Measurements from ENCODE around the gene HOXC12.

HOXC12 gene

GRCh38 chr12:53973236-53974042, 18.7 kb downstream of the HOXC12 start:
- DNase-seq, result no peak

DNA sequence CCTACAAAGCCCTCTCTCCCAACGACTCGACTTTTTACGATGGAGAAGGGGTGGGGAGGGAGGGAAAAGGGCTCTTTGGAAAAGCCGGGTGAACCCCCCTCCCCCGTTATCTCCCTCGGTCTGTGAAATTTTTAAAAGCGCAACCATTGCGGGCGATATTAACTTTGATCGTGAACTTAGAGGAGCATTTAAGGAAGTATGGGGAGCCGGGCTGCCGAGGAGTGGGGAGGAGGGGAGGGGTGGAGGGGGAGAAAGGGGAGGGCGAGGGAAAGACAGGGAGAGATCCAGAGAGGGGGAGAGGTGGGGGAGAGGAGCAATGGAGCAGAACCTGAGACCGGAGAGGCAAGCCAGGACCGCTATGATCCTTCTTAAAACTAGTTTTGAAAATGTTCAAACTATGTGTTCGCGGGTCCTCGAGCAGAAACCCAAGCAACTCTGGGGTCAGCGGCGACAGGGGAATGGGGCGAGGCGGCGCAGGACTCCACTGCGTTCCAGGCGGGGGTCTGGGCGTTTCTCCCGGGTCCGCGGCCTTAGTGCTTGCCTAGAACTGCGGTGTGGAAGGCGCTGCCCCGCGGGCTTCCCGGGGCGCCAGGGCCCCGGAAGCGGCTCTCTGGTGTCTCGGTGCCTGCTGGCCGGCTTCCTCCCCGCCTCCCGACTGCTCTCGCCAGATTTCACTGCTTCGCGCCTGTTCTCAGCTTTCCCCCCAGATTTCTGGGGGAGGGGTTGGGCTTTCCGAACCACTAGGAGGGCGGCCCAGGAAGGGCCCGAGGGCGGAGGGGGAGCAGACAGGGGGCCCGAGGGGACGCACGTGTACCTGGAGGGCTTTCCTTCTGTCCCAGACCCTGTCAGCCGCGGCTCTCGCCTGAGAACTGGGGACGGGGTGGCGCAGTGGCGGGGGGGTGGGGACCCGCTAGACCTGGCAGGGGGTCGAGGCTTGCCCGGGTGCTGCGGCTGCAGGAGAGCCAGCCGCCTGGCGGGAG, 19.7 kb downstream of the HOXC12 start, which contains the start of gene HOTAIR:
HOTAIR (minus strand) TSS at position 871 of the 980 bp plus-strand sequence.
- DNase-seq, result peak; percentile 64

- no peak for DNase-seq
These were observed 20.4 kb downstream of the HOXC12 start for GRCh38 chr12:53975064-53975471.

DNA sequence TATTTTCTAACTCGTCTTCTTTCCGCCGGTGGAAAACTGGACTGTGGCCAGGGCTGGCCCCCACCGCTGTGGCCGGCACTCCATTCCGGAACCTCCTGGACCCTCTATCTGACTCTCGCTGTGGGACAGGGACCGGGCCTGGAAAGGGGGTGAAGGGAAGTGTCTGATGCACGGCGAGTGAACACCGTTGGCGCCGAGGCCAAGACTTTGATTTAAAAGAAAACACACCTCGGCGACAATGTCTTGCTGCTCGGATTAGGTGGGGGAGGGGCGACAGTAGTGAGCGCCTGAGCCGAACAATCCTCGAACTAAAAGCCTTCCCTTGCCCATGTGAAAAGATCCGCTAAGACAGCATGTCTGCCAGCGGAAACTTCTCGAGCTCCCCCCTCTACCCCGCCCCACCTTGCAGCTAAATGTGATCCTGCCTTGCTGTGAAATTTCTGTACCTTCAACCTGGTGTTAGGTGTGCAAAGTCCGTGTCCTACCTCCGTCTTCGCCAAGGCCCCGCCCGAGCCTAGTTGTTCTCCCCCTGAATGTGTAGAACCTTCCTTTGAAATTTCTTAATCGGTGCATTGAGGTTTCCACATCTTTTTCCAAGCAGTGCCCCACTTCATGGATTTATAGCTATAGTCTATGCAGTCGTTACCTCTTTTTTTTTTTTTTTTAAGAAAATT, 20.9 kb downstream of the HOXC12 start:
- DNase-seq, result no peak

DNA sequence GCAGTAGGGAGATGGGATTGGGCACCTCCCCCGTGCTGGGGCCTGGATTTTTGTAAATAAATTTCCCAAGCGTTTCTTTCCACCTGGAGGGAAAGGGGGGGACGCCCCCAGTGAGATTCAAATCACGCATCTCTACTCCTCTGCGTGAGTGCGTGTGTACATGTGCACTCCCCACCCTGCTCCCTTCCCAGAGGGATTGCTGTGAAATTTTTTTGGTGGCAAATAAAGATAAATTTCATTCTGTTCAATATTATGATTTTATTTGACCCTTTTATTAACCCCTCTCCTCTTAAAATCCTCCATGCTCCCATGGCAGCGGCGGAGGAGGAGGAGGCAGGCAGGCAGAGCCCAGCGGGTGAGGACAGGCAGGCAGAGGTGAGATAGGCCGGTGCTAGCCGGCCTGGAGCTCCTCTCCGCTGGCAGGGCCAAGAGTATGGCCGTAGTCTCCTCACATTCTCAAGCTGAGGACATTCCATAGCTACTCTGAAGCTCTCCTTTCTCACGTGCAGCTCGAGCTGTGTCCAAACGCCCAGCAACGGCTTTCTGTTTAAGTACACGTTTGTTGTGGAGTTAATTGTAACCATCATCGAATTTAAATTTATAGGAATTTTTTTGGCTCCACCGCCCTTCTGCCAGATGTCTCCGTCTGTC, 21.6 kb downstream of the HOXC12 start:
- no peak for DNase-seq

GRCh38 chr12:53976823-53977595, 22.3 kb downstream of the HOXC12 start:
- DNase-seq, result no peak

GRCh38 chr12:53977596-53978445, 23.1 kb downstream of the HOXC12 start:
- no peak for DNase-seq

DNA sequence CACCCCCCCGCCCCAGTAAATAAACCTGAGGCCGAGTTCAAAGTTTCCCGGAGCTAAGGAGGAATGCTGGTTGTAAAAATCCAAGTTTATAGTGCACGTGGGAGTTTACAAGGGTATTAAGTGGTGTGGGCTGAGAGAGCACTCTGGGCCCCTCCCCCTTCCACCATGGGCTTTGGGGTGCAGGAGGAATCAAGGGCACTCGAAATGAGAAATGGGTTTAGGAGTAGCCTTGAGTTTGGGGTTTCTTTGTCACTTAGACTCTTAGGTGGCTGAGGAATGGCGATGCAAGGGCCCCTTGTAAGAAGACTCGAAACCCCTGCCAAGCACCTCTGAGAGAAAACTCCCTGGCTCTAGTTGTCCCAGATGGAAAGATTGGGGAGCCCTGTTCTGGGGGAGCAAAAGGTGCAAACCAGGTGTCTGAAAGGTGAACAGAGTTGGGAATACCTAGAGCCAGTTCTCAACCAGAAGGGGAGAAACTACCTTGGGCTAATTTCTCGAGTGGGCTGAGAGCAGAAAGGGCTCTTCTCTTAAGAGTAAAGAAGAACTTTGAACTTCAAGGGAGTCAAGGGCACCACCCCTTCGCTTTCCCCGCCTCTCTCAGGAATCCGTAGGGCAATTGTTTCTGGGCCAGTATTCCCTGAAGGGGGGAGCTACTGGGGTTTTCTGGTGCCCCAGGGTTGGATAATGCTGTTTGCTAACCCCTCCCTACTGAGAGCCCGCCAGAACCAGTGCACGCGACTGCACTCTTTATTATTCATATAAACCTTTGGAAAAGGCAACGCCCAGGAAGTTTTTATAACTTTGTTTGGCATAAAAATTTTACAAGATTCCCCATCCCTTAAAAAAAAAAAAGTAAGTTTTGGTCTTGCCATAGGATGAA, 24.0 kb downstream of the HOXC12 start:
- DNase-seq, result no peak

DNA sequence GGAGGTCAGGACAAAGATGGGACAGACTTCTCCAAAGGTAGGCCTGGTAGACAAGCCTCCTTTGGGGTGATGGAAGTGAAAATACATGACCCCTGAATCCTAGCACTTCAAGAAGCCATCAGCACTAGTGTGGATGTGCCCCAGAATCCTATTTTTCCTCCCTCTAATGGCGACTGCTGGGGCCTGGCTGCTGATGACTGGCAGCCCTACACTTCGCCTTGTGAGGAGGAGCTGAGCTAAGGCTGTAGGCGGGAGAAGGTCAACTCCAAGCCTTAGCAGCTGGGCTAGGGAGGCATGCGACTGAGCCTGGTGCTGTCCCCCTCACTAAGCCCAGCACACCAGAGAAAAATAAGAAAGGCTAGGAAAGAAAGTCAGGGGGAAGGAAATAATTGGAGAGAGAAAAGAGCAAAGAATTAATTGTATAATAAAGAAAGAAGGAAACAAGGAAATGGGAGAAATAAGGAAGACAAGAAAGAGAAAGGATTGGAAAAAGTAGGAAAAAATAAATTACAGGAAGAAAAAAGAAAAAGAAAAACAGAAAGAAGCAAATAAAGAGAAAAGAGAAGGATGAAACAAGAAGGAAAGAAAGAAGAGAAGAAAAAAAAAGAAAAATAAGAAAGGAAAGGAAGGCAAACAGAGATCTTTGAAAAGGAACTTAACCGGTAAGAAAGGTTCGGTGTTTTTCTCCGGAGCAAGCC, 25.6 kb downstream of the HOXC12 start:
- peak; percentile 46 for DNase-seq

- no peak for DNase-seq
These were observed 26.2 kb downstream of the HOXC12 start for GRCh38 chr12:53980802-53981496.

DNA sequence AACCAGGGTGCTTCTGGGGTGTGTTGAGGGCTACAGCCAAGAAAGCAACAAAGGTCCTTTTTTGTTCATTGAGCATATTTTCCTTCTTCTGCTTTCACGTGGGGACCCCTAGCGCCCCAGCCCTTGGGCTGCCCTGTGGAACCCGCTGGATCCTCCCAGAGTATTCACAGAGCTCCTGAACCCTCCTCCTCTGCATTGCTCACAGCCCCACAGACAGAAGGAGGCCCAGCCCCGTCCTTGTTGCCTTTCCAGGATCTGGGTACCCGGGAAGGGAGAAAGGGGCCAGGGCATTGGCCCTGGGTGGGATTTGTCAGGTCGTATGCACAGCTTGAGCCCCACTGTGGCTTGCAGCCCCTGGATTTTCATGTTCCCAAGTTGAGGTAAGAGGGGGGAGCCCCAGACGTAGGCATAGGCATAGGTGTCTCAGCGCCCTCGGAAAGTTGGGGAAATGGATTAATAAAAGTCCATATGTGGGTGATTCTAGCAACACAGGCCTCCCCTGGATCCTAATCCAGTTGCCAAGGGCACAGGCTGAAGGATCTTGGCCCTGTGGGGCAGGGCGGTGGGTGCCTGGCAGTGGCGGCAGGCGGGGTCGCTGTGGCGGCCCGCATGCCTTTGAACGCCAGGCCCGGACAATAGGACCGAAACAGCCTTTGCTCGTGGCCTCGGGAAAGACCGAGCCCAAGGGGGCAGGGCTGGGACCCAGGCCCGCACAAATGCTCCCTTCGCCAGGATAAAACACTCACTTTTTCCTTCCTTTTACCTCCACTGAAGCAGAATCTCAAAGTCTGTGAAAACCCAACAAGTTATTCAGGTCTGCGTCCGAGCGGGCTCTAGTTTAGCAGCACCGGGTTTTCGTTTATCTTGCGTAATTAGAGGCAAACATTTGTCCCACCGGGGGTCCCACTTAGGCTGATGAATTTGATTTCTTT, 27.2 kb downstream of the HOXC12 start:
- no peak for DNase-seq

- no peak for DNase-seq
These were observed 28.2 kb downstream of the HOXC12 start for GRCh38 chr12:53982648-53983567.

DNA sequence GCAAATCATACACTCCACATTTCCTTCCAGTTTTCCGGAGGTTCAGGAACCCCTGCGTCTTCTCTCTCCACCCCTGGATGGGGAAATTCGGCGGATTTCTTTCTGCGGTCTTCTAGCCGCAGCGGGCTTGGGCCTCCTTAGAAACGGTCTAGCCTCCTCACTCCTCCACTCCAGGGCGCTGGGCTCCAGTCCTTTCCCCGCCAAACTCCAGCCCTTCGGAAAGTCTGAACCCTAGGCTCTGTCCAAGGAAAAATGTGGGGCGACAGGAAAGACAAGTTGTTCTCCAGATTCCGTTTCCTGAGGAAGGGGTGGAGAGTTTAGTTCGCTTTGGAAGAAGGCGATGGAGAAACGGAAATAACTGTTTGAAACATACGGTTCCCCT, 28.9 kb downstream of the HOXC12 start:
- no peak for DNase-seq

DNA sequence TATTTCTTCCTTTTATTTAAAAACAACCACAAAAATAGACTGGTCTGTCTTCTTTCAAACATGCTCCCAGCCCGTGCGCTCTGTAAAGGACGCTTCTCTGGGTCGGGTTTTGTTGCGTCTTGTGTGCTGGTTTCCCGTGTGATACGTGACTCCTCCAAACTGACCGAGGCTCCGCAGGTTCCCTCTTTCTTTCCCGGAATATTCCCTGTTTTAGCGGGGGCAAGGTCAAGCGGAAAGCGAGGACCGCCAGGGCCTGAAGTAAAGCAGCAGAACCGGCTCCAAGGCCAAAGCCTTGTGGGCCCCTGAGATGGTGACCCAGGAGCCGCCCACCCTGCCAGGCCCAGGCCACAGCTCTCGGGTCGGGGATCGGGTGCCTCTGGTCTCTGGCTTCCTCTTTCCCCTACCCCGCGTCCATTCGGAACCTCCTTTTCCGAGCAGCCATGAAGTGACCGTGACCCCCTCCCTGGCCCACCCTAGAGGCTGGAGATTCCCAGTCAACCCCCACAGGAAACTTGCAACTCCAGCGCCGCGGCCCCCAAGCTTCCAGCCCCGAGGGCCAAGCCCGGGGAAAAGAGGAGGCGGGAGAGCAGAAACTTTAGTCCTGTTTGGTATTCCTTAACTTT, 29.4 kb downstream of the HOXC12 start:
- no peak for DNase-seq

DNA sequence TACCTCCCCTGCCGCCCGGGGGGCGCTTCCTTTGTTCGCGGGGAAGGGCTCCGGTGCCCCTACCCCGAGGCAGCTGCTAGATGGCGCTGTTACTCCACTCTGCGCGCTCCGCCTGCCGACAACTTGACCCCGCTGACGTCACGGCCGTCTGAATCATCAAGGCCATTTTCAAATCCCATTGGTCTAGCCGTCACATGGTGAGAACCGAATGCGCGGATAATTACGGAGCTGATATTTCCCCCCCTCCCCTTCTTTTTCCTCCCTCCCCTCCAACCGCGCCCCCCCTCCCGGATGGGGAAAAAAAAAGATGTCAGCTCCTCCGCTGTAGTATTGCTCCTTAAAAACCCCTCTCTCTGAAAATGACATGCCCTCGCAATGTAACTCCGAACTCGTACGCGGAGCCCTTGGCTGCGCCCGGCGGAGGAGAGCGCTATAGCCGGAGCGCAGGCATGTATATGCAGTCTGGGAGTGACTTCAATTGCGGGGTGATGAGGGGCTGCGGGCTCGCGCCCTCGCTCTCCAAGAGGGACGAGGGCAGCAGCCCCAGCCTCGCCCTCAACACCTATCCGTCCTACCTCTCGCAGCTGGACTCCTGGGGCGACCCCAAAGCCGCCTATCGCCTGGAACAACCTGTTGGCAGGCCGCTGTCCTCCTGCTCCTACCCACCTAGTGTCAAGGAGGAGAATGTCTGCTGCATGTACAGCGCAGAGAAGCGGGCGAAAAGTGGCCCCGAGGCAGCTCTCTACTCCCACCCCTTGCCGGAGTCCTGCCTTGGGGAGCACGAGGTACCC, 30.4 kb downstream of the HOXC12 start, which contains the start of gene HOXC10:
HOXC10 (plus strand) TSS at position 246 of the 791 bp plus-strand sequence; CDS start at position 360, 114 bp downstream.
- peak; percentile 99 for DNase-seq
